HG02798 (cell line): ENCODE data around the gene NUP37.
"Not testable (repeated sequence)": the region's sequence is repeated elsewhere in the genome, so short reads cannot be mapped to it uniquely, and the experiment has no call there.

Experiments
- ATAC-seq: cut with Tn5 transposase; IDR thresholded peaks from one replicate; pipeline ENCODE4 v1.9.1; 2021; ENCODE audit warnings: mild to moderate bottlenecking; ENCODE audit not compliant: unreplicated experiment, poor library complexity

Gene NUP37

GRCh38 chr12:102095677-102096263 is 24.1 kb downstream of the NUP37 start:
- ATAC-seq, result peak; percentile 69

- no peak for ATAC-seq
Measured at GRCh38 chr12:102093319-102093718, 26.6 kb downstream of the NUP37 start.

GRCh38 chr12:102089228-102089835 is 30.6 kb downstream of the NUP37 start:
- ATAC-seq, result not testable (repeated sequence)

- ATAC-seq, result no peak
Measured at GRCh38 chr12:102080842-102081241, 39.1 kb downstream of the NUP37 start.

- ATAC-seq, result not testable (repeated sequence)
Measured at GRCh38 chr12:102072092-102072491, 47.8 kb downstream of the NUP37 start.

- ATAC-seq, result no peak
Measured at GRCh38 chr12:102069707-102070106, 50.2 kb downstream of the NUP37 start.

GRCh38 chr12:102067574-102068258 is 52.2 kb downstream of the NUP37 start:
- no peak for ATAC-seq

GRCh38 chr12:102064476-102064875 is 55.4 kb downstream of the NUP37 start:
- no peak for ATAC-seq

- no peak for ATAC-seq
Measured at GRCh38 chr12:102063069-102063468, 56.8 kb downstream of the NUP37 start.

GRCh38 chr12:102062419-102062806 is 57.5 kb downstream of the NUP37 start:
- ATAC-seq, result no peak

- ATAC-seq, result peak; percentile 98
Measured at GRCh38 chr12:102061560-102062418, 58.1 kb downstream of the NUP37 start, which contains the start of gene WASHC3. Gene WASHC3, minus strand, starts transcription at chr12:102061991. Its CDS starts 29 bp downstream, at chr12:102061962.

- ATAC-seq, result peak; percentile 40
Measured at GRCh38 chr12:102061096-102061559, 58.8 kb downstream of the NUP37 start.

GRCh38 chr12:102059343-102059742 is 60.6 kb downstream of the NUP37 start:
- ATAC-seq, result no peak

- no peak for ATAC-seq
Measured at GRCh38 chr12:102054345-102054744, 65.6 kb downstream of the NUP37 start.

- no peak for ATAC-seq
Measured at GRCh38 chr12:102053062-102053349, 66.9 kb downstream of the NUP37 start.

GRCh38 chr12:102052192-102053061 is 67.5 kb downstream of the NUP37 start:
- no peak for ATAC-seq

GRCh38 chr12:102051431-102051965 is 68.4 kb downstream of the NUP37 start:
- no peak for ATAC-seq

- no peak for ATAC-seq
Measured at GRCh38 chr12:102050660-102051430, 69.1 kb downstream of the NUP37 start.

- peak; percentile 97 for ATAC-seq
Measured at GRCh38 chr12:102043928-102044327, 76.0 kb downstream of the NUP37 start.
